GM10266 (cell line): ENCODE measurements around the gene TENM3.

Experiments
- DNase-seq: peaks from one replicate; pipeline ENCODE4 v3.0.0; 2012; ENCODE audit errors: extremely low spot score
- TF ChIP-seq, protein P1 (sequence below): IDR thresholded peaks from 2 replicates; pipeline ENCODE4 v1.5.1; 2012; ENCODE audit warnings: mild to moderate bottlenecking, low read depth; ENCODE audit not compliant: control insufficient read depth, insufficient read depth; ENCODE audit errors: missing control alignments

Gene TENM3

DNA sequence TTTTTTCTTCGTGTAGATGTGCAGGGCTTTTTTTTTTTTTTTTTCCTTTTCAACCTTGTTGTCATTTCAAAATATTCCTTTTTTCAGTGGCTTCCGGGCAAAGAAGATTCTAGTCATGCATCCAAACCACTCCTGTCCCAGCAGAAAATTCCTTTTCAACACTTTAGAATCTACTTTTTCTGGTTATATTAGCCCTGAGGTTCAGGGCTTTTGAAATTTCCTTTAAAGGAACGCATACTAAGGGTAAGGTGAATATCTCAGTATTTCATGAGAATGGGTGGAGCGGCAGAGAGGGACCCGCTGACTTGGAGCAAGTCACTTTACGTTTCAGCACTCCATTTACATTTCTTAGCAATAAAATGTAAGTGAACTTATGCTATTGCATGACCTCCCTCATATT lies 15.6 kb upstream of the TENM3 start:
- DNase-seq, result no peak
- TF ChIP-seq, protein P1, sequence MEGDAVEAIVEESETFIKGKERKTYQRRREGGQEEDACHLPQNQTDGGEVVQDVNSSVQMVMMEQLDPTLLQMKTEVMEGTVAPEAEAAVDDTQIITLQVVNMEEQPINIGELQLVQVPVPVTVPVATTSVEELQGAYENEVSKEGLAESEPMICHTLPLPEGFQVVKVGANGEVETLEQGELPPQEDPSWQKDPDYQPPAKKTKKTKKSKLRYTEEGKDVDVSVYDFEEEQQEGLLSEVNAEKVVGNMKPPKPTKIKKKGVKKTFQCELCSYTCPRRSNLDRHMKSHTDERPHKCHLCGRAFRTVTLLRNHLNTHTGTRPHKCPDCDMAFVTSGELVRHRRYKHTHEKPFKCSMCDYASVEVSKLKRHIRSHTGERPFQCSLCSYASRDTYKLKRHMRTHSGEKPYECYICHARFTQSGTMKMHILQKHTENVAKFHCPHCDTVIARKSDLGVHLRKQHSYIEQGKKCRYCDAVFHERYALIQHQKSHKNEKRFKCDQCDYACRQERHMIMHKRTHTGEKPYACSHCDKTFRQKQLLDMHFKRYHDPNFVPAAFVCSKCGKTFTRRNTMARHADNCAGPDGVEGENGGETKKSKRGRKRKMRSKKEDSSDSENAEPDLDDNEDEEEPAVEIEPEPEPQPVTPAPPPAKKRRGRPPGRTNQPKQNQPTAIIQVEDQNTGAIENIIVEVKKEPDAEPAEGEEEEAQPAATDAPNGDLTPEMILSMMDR, result no peak

- TF ChIP-seq, protein P1, result no peak
- DNase-seq, result no peak
These were observed 14.1 kb upstream of the TENM3 start for GRCh38 chr4:182228991-182229577.

GRCh38 chr4:182230256-182230655 lies 12.9 kb upstream of the TENM3 start:
- DNase-seq, result no peak
- TF ChIP-seq, protein P1, result no peak

- DNase-seq, result no peak
These were observed 12.1 kb upstream of the TENM3 start for GRCh38 chr4:182231080-182231479.

DNA sequence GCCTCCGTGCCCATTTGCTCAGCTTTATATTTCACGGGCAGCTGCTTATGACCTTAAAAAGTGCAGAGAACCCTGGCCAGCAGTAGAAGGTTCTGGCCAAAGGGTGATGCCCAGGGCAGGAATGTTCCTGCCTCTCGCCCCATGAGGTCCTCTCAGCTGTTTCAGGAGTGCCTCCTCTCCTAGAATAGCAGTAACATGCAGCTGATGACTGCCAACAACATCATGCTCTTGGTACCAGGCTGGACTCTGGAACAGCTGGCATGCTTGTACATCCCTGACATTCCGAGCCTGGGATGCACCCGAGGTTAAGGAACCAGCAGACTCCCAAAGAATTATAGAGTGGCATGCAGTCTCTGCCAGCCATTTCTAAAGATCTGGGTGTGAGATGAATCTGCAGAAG lies 11.7 kb upstream of the TENM3 start:
- no peak for DNase-seq
- TF ChIP-seq, protein P1, result no peak

More at GRCh38 chr4:182231080-182231479, 12.1 kb upstream of the TENM3 start:
- TF ChIP-seq, protein P1, result no peak

- DNase-seq, result no peak
- TF ChIP-seq, protein P1, result no peak
These were observed 9.7 kb upstream of the TENM3 start for GRCh38 chr4:182233310-182234090.

GRCh38 chr4:182235021-182235795 lies 8.0 kb upstream of the TENM3 start:
- no peak for DNase-seq
- TF ChIP-seq, protein P1, result no peak
